ENCODE results near the gene PLXNB2.

PLXNB2 gene

GRCh38 chr22:50232481-50233151 lies 74.8 kb downstream of the PLXNB2 start:
- DNase-seq (ENCODE audit: low read depth in 2 of 2) = no peak

DNA sequence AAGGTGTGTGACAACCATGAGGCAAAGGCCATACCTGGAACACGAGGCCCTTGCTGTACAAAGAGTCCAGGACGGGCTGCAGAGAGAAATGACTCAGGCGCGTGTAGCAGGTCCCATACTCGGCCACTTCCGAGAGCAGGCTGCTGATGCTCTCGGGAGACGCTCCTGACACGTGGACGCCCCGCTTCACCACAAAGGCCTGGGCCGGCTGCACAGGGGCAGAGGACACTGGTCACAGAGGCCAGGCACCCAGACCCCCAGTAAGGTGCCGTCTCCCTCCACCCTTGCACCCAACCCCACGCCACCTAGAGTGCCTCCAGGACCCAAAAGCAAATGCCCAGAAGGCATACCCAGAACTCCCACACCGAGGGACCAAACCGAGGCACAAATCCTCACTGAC lies 78.1 kb downstream of the PLXNB2 start:
- DNase-seq (ENCODE audit: low read depth in 2 of 2) = no peak

DNA sequence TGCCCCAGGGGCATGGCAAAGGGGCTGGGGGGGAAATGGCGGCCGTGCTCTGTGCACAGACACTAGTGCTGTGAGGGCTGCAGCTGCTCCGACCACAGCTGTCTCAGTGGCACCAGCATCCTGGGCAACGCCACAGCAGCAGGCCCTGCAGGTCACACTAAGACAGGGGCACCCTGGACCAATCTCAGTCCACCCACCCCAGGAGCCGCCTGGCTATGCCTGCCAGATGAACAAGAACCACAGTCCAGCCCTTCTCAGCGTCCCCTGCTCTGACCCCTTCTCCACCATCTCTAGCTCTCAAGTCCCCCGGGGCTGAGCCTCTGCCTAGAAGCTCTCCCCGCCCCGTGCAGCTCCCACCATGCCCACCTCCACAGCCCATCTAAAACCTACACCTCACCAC lies 79.1 kb downstream of the PLXNB2 start:
- DNase-seq (ENCODE audit: low read depth in 2 of 2) = no peak

DNA sequence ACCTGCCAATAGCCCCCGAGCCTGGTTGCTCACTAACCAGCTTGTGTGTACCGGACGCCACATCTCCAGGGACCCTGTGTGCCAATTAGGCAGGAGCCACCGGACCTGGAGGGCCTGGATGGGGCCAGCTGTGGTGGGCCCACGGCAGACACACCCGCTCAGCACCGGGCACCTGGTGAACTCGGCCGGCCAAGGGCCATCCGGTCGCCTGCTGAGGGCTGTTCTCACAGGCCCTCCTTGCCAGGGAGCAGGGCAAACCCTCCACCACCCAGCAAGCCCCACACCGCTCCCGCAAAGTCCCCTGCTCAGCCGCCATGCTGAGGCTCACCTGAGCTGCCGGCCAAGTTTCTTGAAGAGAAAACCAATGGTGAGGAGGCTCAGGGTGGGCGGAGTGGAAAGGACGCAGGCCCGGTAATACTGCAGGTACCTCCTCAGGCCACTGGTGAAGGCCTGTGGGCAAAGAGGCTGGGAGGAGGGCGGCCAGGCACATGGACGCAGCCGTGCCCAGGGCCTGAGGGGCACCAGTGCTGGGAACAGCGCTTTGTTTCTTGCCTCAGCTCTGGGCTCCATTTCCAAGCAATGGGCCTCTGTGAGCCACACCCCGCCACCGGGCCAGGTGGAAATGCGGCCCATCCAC lies 79.7 kb downstream of the PLXNB2 start:
- no peak for DNase-seq (ENCODE audit: low read depth in 2 of 2)

- no peak for DNase-seq (ENCODE audit: low read depth in 2 of 2)
Observed at GRCh38 chr22:50226875-50227165, 80.6 kb downstream of the PLXNB2 start.

- no peak for DNase-seq (ENCODE audit: low read depth in 2 of 2)
Observed at GRCh38 chr22:50226063-50226874, 81.2 kb downstream of the PLXNB2 start.

- DNase-seq (ENCODE audit: low read depth in 2 of 2) = no peak
Observed at GRCh38 chr22:50225200-50225969, 82.1 kb downstream of the PLXNB2 start.

Data from stimulated activated CD8-positive, alpha-beta memory T cell treated with anti-CD3 and anti-CD28 coated beads, Interleukin-15, amount 100 ng/mL, for 48 hours (primary cell).